ENCODE results near the gene GBP6.

DNA sequence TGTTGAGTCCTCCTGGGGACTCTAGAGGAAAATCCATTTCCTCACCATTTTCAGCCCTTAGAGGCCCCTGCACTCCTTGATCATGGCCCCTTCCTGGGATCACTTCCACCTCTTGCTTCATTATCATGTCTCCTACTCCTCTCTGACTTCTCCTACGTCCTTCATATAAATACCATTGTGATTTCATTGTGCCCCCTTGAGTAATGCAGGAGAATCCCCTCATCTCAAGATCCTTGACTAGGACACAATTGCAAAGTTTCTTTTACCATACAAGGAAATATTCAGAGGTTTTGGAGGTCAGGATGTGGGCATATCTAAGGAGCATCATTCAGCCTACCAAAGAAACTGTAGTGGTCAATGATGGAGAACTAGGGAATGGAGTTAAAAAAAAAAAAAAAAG, 8.8 kb upstream of the GBP6 start:
- TF ChIP-seq, protein P1, sequence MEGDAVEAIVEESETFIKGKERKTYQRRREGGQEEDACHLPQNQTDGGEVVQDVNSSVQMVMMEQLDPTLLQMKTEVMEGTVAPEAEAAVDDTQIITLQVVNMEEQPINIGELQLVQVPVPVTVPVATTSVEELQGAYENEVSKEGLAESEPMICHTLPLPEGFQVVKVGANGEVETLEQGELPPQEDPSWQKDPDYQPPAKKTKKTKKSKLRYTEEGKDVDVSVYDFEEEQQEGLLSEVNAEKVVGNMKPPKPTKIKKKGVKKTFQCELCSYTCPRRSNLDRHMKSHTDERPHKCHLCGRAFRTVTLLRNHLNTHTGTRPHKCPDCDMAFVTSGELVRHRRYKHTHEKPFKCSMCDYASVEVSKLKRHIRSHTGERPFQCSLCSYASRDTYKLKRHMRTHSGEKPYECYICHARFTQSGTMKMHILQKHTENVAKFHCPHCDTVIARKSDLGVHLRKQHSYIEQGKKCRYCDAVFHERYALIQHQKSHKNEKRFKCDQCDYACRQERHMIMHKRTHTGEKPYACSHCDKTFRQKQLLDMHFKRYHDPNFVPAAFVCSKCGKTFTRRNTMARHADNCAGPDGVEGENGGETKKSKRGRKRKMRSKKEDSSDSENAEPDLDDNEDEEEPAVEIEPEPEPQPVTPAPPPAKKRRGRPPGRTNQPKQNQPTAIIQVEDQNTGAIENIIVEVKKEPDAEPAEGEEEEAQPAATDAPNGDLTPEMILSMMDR (IDR thresholded peaks at IDR 0.05; ENCODE audit: low read length), result no peak
- no peak for TF ChIP-seq EZH2phosphoT487 (IDR thresholded peaks at IDR 0.05; ENCODE audit: low read length)
- no peak for TF ChIP-seq EZH2 (optimal IDR thresholded peaks at IDR 0.05; ENCODE audit: low read depth, low read length)

All from MM.1S (cell line).